ENCODE data around the gene FAM209A.

GRCh38 chr20:56572172-56572571 lies 47.6 kb downstream of the FAM209A start:
- TF ChIP-seq, protein P1, sequence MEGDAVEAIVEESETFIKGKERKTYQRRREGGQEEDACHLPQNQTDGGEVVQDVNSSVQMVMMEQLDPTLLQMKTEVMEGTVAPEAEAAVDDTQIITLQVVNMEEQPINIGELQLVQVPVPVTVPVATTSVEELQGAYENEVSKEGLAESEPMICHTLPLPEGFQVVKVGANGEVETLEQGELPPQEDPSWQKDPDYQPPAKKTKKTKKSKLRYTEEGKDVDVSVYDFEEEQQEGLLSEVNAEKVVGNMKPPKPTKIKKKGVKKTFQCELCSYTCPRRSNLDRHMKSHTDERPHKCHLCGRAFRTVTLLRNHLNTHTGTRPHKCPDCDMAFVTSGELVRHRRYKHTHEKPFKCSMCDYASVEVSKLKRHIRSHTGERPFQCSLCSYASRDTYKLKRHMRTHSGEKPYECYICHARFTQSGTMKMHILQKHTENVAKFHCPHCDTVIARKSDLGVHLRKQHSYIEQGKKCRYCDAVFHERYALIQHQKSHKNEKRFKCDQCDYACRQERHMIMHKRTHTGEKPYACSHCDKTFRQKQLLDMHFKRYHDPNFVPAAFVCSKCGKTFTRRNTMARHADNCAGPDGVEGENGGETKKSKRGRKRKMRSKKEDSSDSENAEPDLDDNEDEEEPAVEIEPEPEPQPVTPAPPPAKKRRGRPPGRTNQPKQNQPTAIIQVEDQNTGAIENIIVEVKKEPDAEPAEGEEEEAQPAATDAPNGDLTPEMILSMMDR (conservative IDR thresholded peaks at IDR 0.05; ENCODE audit: low read length): no peak
- TF ChIP-seq EZH2phosphoT487 (IDR thresholded peaks at IDR 0.05; ENCODE audit: borderline replicate concordance, low read depth, low read length): no peak
